CD4-positive, alpha-beta T cell treated with Interleukin-15 for 4 hours (primary cell): ENCODE data around the gene GFPT2.
A peak's percentile ranks its signal among the peaks of the same experiment; 100 is the strongest.

Experiments
- DNase-seq: peaks from one replicate; pipeline ENCODE4 v3.0.0-alpha.2; 2020; ENCODE audit warnings: low spot score

The GFPT2 gene

DNA sequence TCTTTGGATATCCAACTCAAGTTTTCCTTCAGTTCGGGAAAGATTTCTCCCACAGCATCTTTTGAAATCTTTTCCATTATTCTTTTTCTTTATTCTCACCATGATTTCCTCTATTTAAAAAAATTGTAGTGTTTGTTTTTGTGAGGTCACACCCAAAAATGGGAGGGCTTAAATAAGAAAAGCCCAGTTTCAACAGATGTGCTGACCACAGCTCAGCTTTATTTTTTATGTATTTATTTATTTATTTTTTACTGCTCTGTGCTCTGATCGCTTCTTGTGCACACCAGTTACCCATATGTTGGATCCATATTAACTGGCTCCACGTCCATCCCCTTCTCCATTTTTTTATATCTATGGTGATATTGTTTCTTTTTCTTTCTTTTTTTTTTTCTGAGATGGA, 20.3 kb downstream of the GFPT2 start:
- DNase-seq: no peak

DNA sequence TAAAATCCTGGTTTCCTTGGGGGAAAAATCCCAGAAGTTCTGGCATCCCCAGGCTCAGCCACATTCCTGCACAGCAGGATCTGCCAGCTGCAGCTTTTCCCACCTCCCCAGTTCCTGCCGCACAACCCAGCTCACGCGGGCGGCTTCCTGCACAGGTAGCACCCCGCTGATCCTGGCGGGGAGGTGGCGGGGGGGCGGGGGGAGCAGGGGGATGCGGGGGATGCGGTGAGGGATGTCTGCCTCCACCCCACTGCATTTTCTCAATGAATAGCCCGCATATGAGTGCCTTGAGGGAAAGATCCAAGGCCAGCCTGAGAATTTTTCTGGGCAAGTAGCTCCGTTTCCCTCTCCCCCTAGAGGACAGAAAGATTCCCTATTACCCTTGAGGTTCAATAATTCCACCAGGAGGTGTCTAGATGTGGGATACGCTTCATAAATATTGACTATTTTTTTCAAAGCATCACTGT, 21.1 kb downstream of the GFPT2 start:
- DNase-seq: no peak

DNA sequence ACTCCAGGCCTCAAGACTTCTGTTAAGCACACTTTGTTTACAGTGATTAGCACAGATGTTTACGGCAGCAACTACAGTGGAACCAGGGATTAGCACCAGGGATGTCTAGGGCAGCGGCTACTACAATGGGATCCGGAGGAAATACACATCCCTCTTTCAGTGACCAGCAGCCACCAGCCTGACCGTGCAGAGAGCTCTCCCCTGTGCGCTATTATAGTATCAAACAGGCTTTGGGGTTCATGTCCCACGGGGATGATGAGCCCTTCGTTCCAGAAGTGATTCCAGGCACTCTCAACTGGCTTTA, 21.5 kb downstream of the GFPT2 start:
- DNase-seq: no peak

DNA sequence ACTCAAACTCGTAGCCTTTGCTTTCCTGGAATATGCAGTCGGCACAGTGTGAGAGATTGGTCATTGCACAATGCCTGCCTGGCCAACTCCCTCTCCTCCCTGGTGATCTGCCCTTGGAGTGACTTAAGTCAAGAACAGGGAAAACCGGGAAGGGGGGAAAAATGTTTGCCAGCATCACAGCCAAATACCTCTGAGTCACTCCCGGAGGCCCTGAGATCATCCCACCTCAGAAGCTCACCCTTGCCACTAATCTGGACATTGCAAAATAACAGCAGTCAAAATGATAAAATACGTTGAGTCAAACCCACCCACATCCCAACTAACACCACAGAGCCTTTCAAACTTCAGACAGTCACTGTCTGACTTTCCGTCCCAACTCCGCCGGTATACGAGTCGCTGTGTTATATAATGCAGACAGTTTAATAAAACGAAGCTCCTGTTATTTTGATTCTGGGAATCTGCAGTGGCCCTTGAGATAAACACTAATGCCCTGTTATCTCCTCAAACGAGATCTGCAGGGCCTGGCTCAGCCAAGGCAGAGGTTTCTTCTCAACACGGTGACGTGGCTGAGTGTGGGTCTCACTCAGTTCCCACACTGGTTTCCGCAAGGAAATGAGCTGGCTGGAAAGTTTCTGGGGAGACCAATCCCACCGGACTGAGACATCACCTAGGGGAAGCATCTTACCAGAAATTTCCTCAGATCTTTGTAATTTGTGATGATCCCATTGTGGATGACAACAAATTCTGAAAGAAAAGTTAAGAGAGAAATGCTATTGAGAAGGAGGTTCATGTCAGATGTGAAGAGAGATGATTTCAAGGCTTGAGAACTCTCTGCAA, 22.1 kb downstream of the GFPT2 start:
- no peak for DNase-seq

DNA sequence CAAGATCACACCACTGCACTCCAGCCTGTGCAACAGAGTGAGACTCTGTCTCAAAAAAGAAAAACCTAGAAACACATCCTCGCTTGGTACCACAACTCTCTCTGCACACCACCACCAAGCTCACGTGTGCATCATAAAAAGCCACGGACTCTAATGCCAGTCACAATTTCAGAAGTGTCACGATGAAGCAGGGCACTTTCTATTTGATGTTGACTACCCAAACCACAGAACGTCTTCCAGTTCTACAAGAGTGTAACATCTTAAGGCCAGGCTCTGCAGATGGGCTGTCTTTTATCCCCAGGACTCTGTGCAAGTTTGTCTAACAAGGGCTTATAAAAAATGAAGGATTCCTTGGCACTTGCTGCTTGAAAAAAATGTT, 22.9 kb downstream of the GFPT2 start:
- no peak for DNase-seq

DNA sequence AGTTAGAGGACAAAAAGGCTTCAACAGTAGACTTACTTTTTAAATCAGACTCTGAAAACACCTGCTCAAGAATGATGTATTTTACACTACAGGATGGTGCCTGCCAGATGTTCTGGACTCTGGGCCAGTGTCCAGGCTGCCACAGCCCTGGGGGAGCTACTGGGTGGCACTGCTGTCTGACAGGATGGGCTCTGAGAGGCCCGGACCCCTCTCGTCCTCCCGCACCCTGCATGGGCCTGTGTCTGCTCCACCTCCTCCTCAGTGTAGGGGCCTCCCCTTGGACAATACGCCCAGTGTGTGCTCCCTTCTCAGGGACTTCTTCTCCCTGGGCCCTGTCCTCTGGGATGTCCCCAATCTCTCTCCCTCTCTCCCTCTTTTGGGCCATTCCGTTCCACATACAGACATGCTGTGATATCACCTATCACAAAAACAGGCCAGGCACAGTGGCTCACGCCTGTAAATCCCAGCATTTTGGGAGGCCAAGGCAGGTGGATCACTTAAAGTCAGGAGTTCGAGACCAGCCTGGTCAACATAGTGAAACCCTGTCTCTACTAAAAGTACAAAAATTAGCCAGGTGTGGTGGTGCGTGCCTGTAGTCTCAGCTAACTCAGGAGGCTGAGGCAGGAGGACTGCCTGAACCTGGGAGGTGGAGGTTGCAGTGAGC, 23.4 kb downstream of the GFPT2 start:
- DNase-seq: no peak

DNA sequence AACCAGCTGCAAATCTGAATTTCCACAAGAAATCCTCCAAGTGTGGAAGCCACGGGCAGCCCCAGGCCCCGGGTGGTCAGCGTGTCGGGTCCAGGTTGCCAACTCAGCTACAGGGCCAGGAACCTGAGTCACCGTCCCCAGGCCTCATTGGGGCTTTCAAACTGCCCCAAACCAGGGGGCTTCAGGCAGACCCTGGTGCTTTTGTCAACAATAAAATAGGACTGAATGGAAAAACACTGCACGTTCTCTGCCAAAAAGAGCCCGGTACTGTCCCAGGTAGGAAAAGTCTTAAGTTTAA, 24.0 kb downstream of the GFPT2 start:
- DNase-seq: no peak

DNA sequence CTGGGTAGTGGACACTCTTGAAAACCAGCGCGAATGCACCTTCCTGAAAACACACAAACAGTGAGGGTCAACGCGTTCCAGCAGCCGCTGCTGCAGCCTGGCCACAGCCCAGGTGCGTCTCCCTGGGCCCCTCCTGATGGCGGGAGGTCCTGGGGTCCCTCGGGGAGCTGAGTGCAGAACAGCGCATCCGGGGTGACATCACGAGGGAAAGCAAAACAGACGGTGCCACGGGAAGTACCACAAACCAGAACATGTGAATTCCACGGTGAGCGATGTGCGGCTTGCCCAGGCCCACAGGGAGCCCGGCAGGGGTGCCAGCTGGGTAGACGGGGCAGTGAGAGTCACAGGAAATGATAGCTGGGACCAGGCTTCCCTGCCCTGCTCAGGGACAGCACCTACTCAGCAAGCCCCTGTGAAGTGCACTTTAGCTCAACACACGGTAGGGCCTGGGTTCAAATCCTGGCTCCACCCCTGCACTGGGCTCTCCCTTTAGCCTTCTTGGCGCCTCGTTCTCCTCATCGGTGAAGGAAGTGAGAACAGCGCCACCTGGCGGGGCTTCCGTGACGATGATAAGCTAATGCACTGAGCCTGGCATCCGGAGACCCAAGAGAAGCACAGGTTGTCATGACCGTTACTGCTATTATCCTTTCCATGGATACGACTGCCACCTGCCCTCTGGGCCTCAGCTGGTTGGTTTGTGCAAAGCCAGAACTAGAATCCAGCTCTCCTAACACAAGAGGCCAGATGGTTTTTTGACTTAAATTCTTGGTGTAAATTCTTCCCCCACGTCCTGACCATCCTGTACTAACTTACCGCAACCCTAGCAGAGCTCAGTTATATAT, 24.6 kb downstream of the GFPT2 start:
- peak; percentile 85 for DNase-seq

DNA sequence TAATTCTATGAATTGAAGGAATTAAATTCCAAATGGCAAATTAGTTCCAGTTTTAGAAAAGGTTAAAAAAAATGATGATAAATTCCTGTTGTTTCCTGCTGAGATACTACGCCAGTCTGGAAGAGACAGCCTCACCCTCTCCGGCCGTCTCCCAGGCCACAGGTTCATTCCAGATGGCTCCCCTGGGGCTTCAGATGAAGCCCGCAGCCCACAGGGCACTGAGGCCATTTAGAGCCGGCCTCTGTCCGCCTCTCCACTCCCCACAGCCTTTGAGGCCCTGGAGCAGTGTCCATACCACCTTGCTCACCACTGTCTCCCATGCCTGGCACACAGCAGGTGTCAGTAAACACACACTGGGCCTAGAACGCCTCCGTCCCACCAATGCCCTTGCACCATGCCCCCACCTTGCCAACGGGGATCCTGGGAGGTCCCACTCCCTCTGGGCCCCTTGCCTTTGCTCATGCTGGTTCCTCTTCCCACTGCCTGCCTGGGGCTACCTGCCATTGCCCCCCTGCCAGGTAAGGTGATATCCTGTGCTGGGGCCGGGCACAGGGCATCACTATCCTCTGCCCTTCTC, 26.1 kb downstream of the GFPT2 start:
- DNase-seq: no peak

DNA sequence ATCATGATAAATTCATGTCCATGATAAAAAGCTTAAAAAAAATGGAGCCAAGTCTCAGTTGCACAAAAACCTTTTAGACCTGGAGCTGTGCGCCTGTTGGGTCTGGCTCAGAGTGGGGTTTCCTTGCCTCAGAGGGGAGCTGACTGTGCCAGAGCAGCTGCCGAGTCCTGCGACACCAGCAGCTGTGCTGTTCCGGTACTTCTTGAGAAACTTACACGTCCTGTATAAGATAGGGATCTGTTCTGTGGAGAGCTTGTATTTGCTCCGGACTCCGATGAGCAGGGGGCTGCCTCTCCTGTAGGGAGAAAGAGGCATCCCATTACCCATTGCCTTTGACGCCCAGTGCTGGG, 28.6 kb downstream of the GFPT2 start:
- no peak for DNase-seq

DNA sequence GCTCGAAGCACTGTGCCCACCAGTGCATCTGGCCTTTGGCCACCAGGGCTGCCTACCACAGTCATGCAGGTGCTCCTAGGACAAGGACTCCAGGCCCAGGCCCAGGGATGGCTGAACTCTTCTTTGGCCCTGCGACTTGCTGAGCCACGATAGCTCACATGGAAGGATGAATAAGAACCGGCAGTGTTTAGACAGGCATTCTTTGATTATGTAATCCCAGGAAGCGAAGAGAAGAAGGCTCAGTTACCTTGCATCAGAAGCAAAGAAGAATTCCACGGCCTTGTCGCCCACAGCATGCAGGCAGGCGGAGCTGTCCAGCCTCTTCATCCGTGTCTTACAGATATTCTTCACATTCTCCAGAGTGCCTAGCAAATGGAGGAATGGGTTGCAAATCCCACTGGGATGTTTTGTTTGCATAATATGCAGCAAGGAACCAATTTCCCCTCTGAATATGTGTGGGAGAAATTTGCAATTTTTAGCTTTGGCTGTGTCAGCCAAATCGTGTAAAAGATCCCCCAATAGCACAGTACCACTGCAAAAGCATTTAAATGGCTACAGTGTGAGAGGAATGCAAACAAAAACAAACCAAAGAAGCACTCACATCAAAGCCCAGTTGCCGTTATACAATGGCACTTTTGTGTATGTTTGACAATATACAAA, 29.1 kb downstream of the GFPT2 start:
- no peak for DNase-seq

DNA sequence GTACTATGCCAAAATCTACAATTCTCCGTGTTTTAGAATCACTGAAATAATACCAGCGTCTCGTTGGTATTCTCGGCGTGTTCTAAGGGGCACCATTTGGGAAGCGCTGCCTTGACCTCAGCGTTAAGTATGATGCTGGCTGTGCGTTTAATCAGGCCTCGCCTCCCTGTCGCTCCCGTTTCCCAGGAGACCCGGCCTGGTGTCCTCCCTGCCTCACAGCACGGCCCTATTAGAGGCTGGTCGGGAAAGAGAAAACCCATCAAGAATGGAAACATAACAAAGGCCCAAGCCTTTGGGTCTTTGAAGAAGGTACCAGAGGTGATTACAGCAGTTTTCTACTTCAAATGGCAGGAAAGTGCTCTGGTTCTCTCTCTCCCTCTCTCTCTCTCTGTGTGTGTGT, 30.0 kb downstream of the GFPT2 start:
- DNase-seq: no peak

DNA sequence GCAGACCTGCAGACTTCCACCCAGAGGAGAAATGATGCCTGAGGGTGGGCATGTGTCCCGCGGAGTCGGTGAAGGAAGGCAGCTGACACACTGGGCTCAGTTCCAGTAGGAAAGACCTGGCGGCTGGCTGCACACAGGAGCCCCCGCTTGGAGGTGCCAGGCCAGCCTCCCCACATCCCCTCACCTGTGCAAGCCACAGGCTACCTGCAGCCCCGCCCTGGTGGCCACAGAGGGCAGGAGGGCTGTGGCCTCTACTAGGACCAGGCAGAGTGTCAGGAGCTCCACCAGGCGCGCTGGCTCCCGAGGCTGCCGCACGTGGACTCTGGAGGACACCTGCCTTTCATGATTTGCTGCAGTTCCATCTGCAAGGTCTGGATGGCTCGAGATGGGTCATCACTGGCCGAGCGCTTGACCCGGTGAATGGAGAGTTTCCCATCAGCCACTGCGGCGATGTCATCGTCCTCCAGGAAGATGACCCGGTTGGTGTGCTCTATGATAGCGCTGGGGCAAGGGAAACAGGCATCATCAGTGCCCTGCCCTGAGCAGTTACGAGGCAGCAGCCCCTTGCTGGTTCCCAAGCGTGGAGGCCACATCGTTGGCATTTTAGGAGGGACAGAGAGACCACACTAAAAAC, 34.6 kb downstream of the GFPT2 start:
- DNase-seq: no peak

DNA sequence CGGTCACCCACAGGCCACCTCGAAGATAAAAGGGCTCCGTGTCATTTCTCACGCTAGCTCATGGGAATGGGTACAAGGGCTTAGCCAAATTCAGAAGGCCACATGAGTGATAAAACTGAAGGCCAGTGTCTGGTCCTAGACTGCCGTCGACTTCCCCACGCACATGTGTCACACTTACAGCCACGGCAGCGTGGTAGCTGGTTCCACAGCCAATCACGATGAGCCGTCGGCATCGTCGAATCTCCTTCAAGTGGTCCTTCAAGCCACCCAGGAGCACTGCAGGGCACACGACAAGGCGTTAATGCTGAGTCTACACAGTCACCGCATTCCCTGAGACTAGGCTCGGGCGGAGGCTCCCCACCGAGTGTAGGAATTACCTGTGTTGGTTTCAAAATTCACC, 36.5 kb downstream of the GFPT2 start:
- DNase-seq: no peak

DNA sequence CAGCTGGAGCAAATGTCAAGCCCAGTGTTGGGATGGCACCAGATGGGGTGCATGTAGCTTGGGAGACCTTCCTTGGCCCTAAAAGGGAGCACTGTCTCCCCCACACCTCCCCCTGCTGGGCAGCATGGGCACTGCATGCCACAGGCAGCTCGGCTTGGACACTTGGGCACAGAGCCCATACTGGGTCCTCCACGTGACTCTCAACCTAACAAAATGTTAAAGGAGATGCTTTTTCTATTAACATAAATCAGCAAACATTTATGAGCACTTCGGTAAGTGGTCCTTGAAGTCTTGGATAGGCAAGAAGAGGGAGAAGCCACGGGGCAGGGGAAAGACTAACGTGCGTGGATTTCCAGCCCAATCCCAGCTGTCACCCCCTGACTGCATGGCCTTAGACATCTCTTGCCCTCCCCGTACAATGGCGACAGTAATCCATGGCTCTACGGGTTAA, 37.3 kb downstream of the GFPT2 start:
- peak; percentile 78 for DNase-seq

DNA sequence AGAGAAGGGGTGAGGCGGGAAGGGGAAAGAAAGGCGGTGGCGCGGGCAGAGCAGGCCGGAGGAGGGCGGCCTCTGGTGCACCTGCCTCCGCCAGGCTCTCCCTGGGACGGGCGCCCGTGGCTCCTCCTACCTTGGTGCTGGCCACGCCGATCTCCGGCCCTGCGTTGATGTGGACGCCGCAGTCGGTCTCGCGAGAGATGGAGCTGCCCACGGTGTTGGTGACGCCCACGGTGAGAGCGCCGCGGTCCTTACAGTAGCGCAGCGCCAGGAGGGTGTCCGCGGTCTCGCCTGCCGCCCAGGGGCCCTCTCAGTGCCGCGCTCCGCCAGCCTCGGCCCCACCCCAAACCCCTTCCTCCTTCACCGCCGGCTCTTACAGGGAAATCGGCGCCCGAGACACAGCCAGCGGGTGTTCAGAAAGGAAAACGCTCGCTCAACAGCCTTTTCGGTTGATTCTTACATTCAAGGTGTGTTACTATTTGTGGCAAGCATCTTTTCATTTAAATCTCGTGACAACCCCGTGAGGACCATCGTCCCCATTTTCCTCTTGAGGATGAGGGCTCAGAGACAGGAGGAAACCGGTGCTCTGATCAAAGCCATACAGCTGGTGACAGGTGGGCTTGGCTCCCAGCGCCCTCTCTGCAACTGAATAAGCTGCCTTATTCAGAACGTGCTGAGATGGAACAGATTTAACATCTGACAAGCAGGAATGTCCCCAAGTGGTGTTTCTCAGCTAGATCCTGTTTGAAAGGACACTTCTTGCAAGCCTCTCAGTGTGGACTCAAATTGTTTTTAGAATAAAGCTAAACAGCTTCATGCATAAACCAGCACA, 39.2 kb downstream of the GFPT2 start:
- DNase-seq: peak; percentile 32

DNA sequence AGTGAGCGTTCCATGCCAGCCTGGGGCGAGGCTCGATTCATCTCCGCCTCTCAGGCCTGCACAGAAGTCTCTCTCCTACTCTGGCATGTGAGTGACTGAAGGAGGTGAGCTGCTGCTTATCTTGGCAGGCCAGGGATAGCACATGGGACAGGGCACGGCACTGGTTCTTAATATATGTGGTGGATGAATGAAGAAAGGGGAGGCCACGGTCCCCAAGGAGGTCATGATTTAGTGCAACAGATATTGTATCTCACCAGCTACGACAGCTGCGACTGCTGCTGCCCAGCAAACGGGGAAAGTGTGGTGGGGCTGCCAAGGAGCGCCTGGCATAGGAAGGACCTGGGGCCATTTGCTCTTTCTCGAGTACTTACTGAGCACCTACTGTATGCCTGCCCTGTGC, 41.9 kb downstream of the GFPT2 start:
- DNase-seq: no peak

DNA sequence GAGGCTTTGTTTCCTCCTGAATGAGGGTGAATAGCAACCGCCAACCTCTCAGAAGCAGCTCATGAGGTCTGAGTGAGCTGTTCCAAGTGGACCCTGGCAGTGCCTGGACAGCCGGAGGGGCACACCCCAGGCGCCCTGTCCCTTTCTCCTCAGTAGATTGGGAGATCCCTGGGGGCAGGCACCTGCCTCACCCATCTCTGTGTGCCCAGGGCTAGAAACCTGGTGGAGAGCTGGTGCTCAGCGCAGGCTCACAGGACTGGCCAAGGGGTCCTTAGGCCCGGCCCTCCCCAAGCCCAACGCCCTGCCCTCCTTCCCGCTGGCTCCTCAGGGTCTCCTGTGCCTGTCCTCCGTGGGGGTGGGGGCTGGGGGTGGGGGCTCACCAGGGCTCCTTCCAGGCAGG, 46.3 kb downstream of the GFPT2 start:
- no peak for DNase-seq

DNA sequence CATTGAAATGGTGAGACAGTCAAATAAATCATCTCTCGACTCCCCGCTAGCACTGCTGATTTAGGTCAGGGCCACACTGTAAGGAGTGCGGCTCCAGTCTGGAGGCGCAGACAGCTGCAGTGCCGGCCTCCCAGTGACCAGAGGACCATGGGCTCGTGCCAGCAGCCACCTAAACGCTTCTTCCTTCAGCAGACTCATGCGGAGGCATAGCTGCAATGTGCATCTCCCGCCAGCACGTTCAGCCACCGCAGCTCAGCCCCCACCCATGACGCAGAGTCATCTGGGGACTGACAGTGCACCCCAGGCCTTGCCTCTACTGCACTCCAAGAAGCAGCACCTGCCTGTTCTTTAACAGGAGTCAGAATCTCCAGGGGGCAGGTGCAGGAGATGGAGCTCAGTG, 47.7 kb downstream of the GFPT2 start:
- no peak for DNase-seq

DNA sequence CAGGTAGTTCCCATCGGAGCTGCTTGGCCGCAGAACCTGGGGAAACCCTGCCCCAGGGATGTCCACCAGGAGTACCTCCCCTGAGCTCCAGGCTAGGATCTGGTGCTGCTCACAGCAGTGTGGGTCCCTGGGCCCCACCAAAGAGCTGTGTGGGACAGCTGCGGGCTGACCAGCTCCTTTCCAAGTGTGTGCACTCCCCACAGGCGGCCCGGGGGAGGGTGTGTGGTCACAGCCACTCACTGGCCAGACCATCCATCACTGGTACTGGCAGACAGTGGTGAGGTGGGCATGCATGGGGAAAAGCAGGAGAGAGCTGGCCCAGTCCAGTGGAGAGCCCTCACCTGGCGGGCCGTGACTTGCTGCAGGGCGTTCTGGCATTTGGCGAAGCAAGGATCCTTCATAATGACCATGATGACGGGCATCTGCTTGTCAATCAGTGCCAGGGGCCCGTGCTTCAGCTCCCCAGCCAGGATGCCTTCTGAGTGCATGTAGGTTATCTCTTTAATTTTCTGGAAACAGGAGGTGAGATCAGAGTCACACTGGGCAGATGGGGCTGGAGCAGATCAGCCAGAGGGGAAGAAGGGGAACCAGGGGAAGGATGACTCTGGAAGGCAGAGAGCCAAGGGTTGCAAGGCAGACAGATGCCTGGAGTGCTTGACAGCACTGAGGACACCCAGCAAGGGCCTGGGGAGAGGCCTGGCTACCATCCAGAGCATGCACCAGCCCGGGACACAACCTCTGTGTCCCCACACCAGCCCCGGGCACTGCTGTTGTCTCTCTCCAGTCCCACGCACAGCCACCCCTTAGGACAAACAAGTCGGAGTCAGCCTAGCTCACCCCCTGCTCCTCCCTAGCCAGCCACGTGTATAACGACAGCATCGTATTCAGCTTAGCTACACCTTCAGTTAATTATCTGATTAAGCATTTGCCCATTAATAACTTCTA, 48.4 kb downstream of the GFPT2 start:
- DNase-seq: no peak
